Mesendoderm (in vitro differentiated cells): ENCODE data around the gene MAST1.
"Not testable (repeated sequence)": the region's sequence is repeated elsewhere in the genome, so short reads cannot be mapped to it uniquely, and the experiment has no call there.

Source experiments
- DNase-seq: peaks from one replicate; pipeline ENCODE4 v3.0.0; 2013
- H2AK5ac ChIP-seq: 2 replicates; pipeline ENCODE4 v1.6.1; 2013; ENCODE audit warnings: low read length, inconsistent platforms
- H2BK120ac ChIP-seq: 2 replicates; pipeline ENCODE4 v1.6.1; 2013; ENCODE audit warnings: low read depth, mild to moderate bottlenecking, low read length, moderate library complexity, mixed read lengths
- H2BK15ac ChIP-seq: replicated peaks from 2 replicates; pipeline ENCODE4 v1.6.1; 2013; ENCODE audit warnings: low read depth, mild to moderate bottlenecking, moderate library complexity
- H2BK5ac ChIP-seq: 2 replicates; pipeline ENCODE4 v1.6.1; 2013; ENCODE audit warnings: low read length, inconsistent platforms
- H3K18ac ChIP-seq: 2 replicates; pipeline ENCODE4 v1.6.1; 2013; ENCODE audit warnings: mild to moderate bottlenecking, low read length, mixed read lengths
- H3K23ac ChIP-seq: one replicate; pipeline ENCODE4 v1.6.1; 2013; ENCODE audit warnings: low read length
- H3K27ac ChIP-seq: 2 replicates; pipeline ENCODE4 v1.5.1; 2013; ENCODE audit warnings: low read depth, mild to moderate bottlenecking, inconsistent platforms, low read length, moderate library complexity
- H3K27me3 ChIP-seq: 2 replicates; pipeline ENCODE4 v1.6.1; 2013; ENCODE audit warnings: low read length, control low read depth, mild to moderate bottlenecking, inconsistent platforms; ENCODE audit not compliant: insufficient read depth, poor library complexity
- H3K36me3 ChIP-seq: 2 replicates; pipeline ENCODE4 v1.6.1; 2013; ENCODE audit warnings: low read length, inconsistent platforms; ENCODE audit not compliant: control insufficient read depth, insufficient read depth
- H3K4ac ChIP-seq: one replicate; pipeline ENCODE4 v1.6.1; 2013; ENCODE audit warnings: low read depth, mild to moderate bottlenecking, low read length, moderate library complexity
- H3K4me1 ChIP-seq: 2 replicates; pipeline ENCODE4 v1.6.1; 2013; ENCODE audit warnings: low read depth, low read length, inconsistent platforms; ENCODE audit not compliant: control insufficient read depth
- H3K4me2 ChIP-seq: 2 replicates; pipeline ENCODE4 v1.6.1; 2013; ENCODE audit warnings: low read length
- H3K4me3 ChIP-seq: 2 replicates; pipeline ENCODE4 v1.5.1; 2013; ENCODE audit warnings: mild to moderate bottlenecking, low read length
- H3K56ac ChIP-seq: one replicate; pipeline ENCODE4 v1.6.1; 2013; ENCODE audit warnings: low read length
- H3K79me1 ChIP-seq: 2 replicates; pipeline ENCODE4 v1.6.1; 2013; ENCODE audit warnings: low read length, inconsistent platforms
- H3K79me2 ChIP-seq: 2 replicates; pipeline ENCODE4 v1.6.1; 2013; ENCODE audit warnings: mild to moderate bottlenecking, low read length; ENCODE audit not compliant: control insufficient read depth, insufficient read depth
- H3K9ac ChIP-seq: 2 replicates; pipeline ENCODE4 v1.6.1; 2013; ENCODE audit warnings: low read length, inconsistent platforms
- H4K5ac ChIP-seq: one replicate; pipeline ENCODE4 v1.6.1; 2013; ENCODE audit warnings: low read length
- H4K8ac ChIP-seq: one replicate; pipeline ENCODE4 v1.6.1; 2013; ENCODE audit warnings: low read depth, mild to moderate bottlenecking, control low read depth, low read length, moderate library complexity
- WGBS: extraction: QIAGEN DNeasy Blood & Tissue Kit; methylation state at CpG from one replicate; pipeline ENCODE4 v1.1.7; 2013; ENCODE audit warnings: low lambda C conversion rate, missing lambda C conversion rate; ENCODE audit not compliant: insufficient coverage; ENCODE audit errors: extremely low coverage; 5-methylcytosine and 5-hydroxymethylcytosine counted together

The MAST1 gene

DNA sequence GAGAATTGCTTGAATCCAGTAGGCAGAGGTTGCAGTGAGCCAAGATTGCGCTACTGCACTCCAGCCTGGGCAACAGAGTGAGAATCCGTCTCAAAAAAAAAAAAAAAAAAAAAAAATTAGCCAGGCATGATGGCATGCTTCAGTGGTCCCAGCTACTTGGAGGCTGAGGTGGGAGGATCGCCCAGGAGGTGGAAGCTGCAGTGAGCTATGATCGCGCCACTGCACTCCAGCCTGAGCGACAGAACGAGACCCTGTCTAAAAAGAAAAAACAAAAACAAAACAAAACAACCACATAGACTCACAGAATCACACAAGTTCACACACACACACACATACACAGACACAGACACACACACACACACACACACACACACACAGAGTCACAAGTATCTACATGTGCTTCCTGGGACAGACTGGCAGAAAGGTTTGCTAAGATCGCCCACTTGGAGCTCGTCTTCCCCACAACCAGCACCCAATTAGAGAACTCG, 52.0 kb downstream of the MAST1 start:
- H3K4me3 ChIP-seq, H3K79me1 ChIP-seq, H2AK5ac ChIP-seq, H3K27me3 ChIP-seq, H2BK15ac ChIP-seq, H3K79me2 ChIP-seq, H2BK5ac ChIP-seq, H3K36me3 ChIP-seq, DNase-seq, H3K4ac ChIP-seq, H3K23ac ChIP-seq, H3K27ac ChIP-seq, H2BK120ac ChIP-seq, H4K5ac ChIP-seq, H4K8ac ChIP-seq, H3K4me1 ChIP-seq, H3K18ac ChIP-seq: not testable (repeated sequence)
- Histone ChIP-seq H3K56ac (peak overlapping the region; percentile 83), H3K4me2 (peak overlapping the region; percentile 42), H3K9ac (peak overlapping the region; percentile 57)
- WGBS = no CpG with 5 or more reads among the region's 10 CpGs

DNA sequence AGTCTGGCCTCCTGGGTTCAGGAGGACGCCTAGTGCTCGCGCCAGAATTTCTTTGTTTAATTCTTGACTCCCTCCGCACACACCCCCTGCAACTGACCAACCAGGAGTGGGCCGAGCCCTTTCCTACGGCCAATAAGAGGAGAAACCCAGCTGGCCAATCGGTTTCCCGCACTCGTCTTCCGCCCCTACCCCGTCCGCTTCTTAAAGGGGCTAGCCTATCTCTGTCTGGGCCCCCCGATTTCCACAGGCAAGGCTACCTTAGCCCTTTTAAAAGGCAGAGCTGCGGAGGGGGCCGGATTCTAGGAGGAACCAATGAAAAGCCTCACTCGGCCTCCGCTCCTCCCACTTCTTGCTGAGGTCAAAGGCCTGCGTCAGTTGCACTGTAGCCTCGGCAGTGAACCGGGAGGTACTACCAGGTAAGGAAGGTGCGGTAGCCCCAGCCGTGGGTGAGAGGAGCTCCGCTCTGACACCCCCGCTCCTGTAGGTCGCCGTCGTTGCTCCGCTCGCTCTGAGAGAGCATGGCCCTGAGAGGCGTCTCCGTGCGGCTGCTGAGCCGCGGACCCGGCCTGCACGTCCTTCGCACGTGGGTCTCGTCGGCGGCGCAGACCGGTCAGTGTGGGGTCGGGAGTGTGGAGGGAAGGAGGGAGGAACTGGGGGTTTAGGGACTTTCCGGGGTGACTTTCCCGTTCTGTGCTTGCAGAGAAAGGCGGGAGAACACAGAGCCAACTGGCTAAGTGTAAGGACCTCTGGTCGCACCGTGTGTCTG, 52.7 kb downstream of the MAST1 start, which contains the start of gene GCDH:
Gene GCDH (plus strand): TSS at position 374 of the 766 bp plus-strand sequence. CDS start 145 bp downstream, at position 519.
- Histone ChIP-seq H3K79me2 (no peaks in the 10 kb centered on the region), H3K56ac (peak within 1 kb of the TSS; percentile 90), H3K4me3 (peak within 1 kb of the TSS; percentile 97)

DNA sequence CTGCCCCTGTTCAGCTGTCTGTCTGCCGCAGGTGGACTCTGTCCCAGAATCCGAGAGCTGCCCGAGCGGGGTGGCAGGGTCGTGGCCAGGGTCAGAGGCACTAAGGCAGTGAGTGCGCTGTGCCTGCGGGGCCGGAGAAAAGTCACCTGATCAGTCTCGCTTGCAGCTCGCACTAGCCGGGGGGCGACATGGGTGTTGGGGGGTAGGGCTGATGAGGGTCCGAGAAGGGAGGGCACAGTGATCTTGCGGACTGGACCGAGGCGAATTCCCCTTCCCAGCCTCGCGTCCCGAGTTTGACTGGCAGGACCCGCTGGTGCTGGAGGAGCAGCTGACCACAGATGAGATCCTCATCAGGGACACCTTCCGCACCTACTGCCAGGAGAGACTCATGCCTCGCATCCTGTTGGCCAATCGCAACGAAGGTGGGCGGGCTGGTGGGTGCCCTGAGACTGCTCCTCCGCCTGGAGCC, 53.3 kb downstream of the MAST1 start:
- WGBS = no CpG with 5 or more reads among the region's 26 CpGs
- no peak overlapping the region for H3K4ac ChIP-seq
- H3K27ac ChIP-seq = no peak overlapping the region
- H3K23ac ChIP-seq = no peak overlapping the region
- peaks cover 4% of the 10 kb centered on the region for H3K79me1 ChIP-seq
- H3K9ac ChIP-seq = peak overlapping the region; percentile 84
- H3K4me2 ChIP-seq = peak overlapping the region; percentile 32
- no peak overlapping the region for H3K18ac ChIP-seq
- H3K4me1 ChIP-seq = peaks cover 2% of the 10 kb centered on the region
- peak overlapping the region; percentile 90 for H3K56ac ChIP-seq
- no peak overlapping the region for H2BK120ac ChIP-seq
- peak overlapping the region; percentile 97 for H3K4me3 ChIP-seq
- H2AK5ac ChIP-seq = no peak overlapping the region
- H2BK15ac ChIP-seq = no peak overlapping the region
- no peak overlapping the region for H4K8ac ChIP-seq
- peak; percentile 21 for DNase-seq
- H3K36me3 ChIP-seq = peaks cover 2% of the 10 kb centered on the region
- H3K27me3 ChIP-seq = no peaks in the 10 kb centered on the region
- no peaks in the 10 kb centered on the region for H3K79me2 ChIP-seq
- H4K5ac ChIP-seq = no peak overlapping the region
- H2BK5ac ChIP-seq = no peak overlapping the region

More for the DNA sequence above, 52.7 kb downstream of the MAST1 start, which contains the start of gene GCDH:
- Histone ChIP-seq H3K4me1 (peaks cover 2% of the 10 kb centered on the region), H3K27ac (no peak within 1 kb of the TSS), H2AK5ac (no peak within 1 kb of the TSS), H3K27me3 (no peaks in the 10 kb centered on the region), H3K4me2 (peak within 1 kb of the TSS; percentile 42), H3K23ac (no peak within 1 kb of the TSS), H4K8ac (no peak within 1 kb of the TSS), H3K18ac (no peak within 1 kb of the TSS), H3K79me1 (peaks cover 4% of the 10 kb centered on the region), H3K9ac (peak within 1 kb of the TSS; percentile 84), H2BK120ac (no peak within 1 kb of the TSS), H2BK15ac (no peak within 1 kb of the TSS), H3K4ac (no peak within 1 kb of the TSS), H3K36me3 (no peaks in the 10 kb centered on the region), H4K5ac (no peak within 1 kb of the TSS), H2BK5ac (no peak within 1 kb of the TSS)
- WGBS = no CpG with 5 or more reads among the region's 49 CpGs
- DNase-seq = peak; percentile 100

DNA sequence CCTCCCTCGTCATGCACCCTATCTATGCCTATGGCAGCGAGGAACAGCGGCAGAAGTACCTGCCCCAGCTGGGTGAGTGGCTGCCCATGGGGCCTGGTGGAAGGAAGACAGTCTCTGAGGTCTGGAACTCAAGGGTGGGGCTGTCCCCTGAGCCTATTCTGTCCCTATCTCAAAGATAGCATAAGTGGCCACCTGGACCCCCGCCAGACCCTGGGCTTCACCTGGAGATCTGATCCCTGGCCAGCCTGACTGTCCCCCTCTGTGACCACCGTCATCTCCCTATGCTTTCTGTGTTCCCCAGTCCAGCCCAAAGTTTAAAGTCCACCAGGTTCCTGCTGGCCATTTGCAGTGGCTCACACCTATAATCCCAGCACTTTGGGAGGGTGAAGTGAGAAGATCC, 55.3 kb downstream of the MAST1 start:
- Histone ChIP-seq H3K56ac (no peak overlapping the region), H3K4me1 (peaks cover 2% of the 10 kb centered on the region), H3K27me3 (no peaks in the 10 kb centered on the region), H3K9ac (no peak overlapping the region), H3K4me2 (no peak overlapping the region), H4K5ac (no peak overlapping the region), H3K4me3 (no peak overlapping the region), H2AK5ac (no peak overlapping the region), H3K36me3 (peaks cover 4% of the 10 kb centered on the region), H2BK120ac (no peak overlapping the region), H4K8ac (no peak overlapping the region), H3K27ac (no peak overlapping the region), H3K79me2 (no peaks in the 10 kb centered on the region), H2BK15ac (no peak overlapping the region), H3K18ac (no peak overlapping the region), H3K23ac (no peak overlapping the region), H3K4ac (no peak overlapping the region), H3K79me1 (peaks cover 4% of the 10 kb centered on the region), H2BK5ac (no peak overlapping the region)
- no CpG with 5 or more reads among the region's 5 CpGs for WGBS
- no peak for DNase-seq

DNA sequence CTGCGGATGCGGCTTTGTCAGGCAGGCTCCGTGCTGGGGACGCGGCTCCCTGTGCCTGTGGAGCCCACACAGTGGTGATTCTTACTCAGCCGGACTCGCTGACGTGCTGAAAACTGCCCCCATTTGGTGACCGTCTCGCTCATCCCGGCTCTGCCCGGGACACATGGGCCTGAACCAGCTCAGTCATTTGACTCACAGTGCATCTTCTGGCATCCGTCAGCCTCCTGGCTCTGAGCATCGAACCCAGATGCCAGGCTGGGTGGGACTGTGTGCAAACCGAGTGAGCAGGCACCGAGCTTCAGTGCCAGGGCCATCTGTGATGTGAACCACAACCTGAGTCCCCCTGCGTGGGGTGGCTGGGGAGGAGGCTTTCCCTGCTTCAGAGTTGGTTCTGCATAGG, 58.1 kb downstream of the MAST1 start:
- WGBS = no CpG with 5 or more reads among the region's 17 CpGs
- no peak for DNase-seq
- no peak overlapping the region for H3K4ac ChIP-seq
- peaks cover 4% of the 10 kb centered on the region for H3K36me3 ChIP-seq
- H4K8ac ChIP-seq = no peak overlapping the region
- H2BK120ac ChIP-seq = no peak overlapping the region
- no peaks in the 10 kb centered on the region for H3K27me3 ChIP-seq
- H4K5ac ChIP-seq = no peak overlapping the region
- no peak overlapping the region for H3K23ac ChIP-seq
- peaks cover 2% of the 10 kb centered on the region for H3K79me1 ChIP-seq
- no peak overlapping the region for H3K9ac ChIP-seq
- H3K79me2 ChIP-seq = no peaks in the 10 kb centered on the region
- no peak overlapping the region for H2AK5ac ChIP-seq
- H3K56ac ChIP-seq = no peak overlapping the region
- no peak overlapping the region for H3K4me2 ChIP-seq
- H3K4me1 ChIP-seq = peaks cover 2% of the 10 kb centered on the region
- no peak overlapping the region for H3K27ac ChIP-seq
- H2BK5ac ChIP-seq = no peak overlapping the region
- no peak overlapping the region for H3K18ac ChIP-seq
- no peak overlapping the region for H3K4me3 ChIP-seq
- H2BK15ac ChIP-seq = no peak overlapping the region
